ENCODE results near the gene PCID2.

Gene PCID2

DNA sequence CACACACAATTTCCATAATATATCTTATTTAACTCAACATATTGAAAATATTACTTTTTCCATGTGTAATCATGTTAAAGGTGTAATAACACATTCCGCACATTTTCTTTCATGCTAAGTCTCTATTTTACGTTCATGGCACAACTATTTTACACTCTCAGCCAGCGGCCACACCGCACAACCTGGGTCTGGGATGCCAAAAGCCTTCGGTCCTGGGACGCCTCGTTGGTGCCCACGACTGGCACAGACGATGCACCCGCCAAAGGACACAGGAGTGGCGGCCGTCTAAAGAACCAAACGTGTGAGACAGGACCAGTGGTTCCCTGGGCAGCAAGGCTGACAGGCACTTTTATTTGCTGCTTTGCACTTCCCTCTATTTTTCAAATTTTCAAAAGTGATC, 60.1 kb downstream of the PCID2 start:
- no peak overlapping the region for H3K4me3 ChIP-seq (ENCODE audit: low read length)
- H3K27me3 ChIP-seq (ENCODE audit: low read depth, low read length), result peaks cover 8% of the 10 kb centered on the region; the same call in 1 of the 2 replicates
- no peak overlapping the region for H3K4me2 ChIP-seq (ENCODE audit: low read length)
- no peaks in the 10 kb centered on the region for H3K36me3 ChIP-seq (replicated peaks; ENCODE audit: low read depth, low read length)
- H3K4me1 ChIP-seq (ENCODE audit: low read length), result peaks cover 1% of the 10 kb centered on the region
- no peaks in the 10 kb centered on the region; the same call in 1 of the 2 replicates for H3K9me3 ChIP-seq (ENCODE audit: insufficient read depth, low read length)
- no peak overlapping the region for H3K9ac ChIP-seq (ENCODE audit: low read length)
- no peaks in the 10 kb centered on the region for H4K20me1 ChIP-seq (ENCODE audit: insufficient read depth, low read length)
- no peak overlapping the region for H2AFZ ChIP-seq (ENCODE audit: low read depth, low read length)
- no peak for TF ChIP-seq CTCF (IDR thresholded peaks at IDR 0.05; ENCODE audit: low read depth, low read length)
- no peak for TF ChIP-seq EZH2phosphoT487 (IDR thresholded peaks at IDR 0.05; ENCODE audit: low read depth)
- no peaks in the 10 kb centered on the region for H3K79me2 ChIP-seq (ENCODE audit: low read length)
- no peak overlapping the region for H3K27ac ChIP-seq (ENCODE audit: low read length)

DNA sequence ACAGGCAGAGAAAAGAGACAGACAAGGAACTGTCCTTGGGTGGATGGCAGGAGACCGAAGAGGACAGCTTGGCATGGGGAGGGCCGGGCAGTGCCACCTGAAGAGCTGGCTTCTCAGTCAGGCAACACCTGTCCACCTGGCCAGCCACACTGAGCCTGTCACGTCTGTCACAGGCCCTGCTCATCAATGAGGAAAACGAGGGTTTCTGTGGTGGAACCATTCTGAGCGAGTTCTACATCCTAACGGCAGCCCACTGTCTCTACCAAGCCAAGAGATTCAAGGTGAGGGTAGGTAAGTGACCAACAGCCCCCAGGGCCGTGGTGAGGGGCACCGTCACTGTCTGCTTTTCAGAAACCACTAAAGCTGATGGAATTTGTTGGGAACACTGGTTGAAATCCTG, 61.3 kb downstream of the PCID2 start:
- Histone ChIP-seq H3K4me1 (ENCODE audit: low read length) (no peaks in the 10 kb centered on the region), H3K9me3 (ENCODE audit: insufficient read depth, low read length) (no peaks in the 10 kb centered on the region; the same call in 1 of the 2 replicates), H3K9ac (ENCODE audit: low read length) (no peak overlapping the region), H3K27ac (ENCODE audit: low read length) (no peak overlapping the region), H2AFZ (ENCODE audit: low read depth, low read length) (no peak overlapping the region), H3K4me2 (ENCODE audit: low read length) (no peak overlapping the region), H4K20me1 (ENCODE audit: insufficient read depth, low read length) (no peaks in the 10 kb centered on the region), H3K4me3 (ENCODE audit: low read length) (no peak overlapping the region), H3K36me3 (replicated peaks; ENCODE audit: low read depth, low read length) (no peaks in the 10 kb centered on the region), H3K27me3 (ENCODE audit: low read depth, low read length) (peaks cover 8% of the 10 kb centered on the region; the same call in 1 of the 2 replicates), H3K79me2 (ENCODE audit: low read length) (no peaks in the 10 kb centered on the region)
- TF ChIP-seq EZH2phosphoT487 (IDR thresholded peaks at IDR 0.05; ENCODE audit: low read depth), result no peak

- Histone ChIP-seq H3K79me2 (ENCODE audit: low read length) (no peaks in the 10 kb centered on the region), H3K4me2 (ENCODE audit: low read length) (no peak overlapping the region), H3K4me3 (ENCODE audit: low read length) (no peak overlapping the region), H3K27me3 (ENCODE audit: low read depth, low read length) (peaks cover 8% of the 10 kb centered on the region; the same call in 1 of the 2 replicates), H3K4me1 (ENCODE audit: low read length) (no peaks in the 10 kb centered on the region), H3K9me3 (ENCODE audit: insufficient read depth, low read length) (no peaks in the 10 kb centered on the region; the same call in 1 of the 2 replicates), H3K36me3 (replicated peaks; ENCODE audit: low read depth, low read length) (no peaks in the 10 kb centered on the region), H4K20me1 (ENCODE audit: insufficient read depth, low read length) (no peaks in the 10 kb centered on the region), H2AFZ (ENCODE audit: low read depth, low read length) (no peak overlapping the region), H3K27ac (ENCODE audit: low read length) (no peak overlapping the region), H3K9ac (ENCODE audit: low read length) (no peak overlapping the region)
- TF ChIP-seq EZH2phosphoT487 (IDR thresholded peaks at IDR 0.05; ENCODE audit: low read depth) (no peak), CTCF (IDR thresholded peaks at IDR 0.05; ENCODE audit: low read depth, low read length) (no peak)
These were observed 61.7 kb downstream of the PCID2 start for GRCh38 chr13:113146750-113147149.

DNA sequence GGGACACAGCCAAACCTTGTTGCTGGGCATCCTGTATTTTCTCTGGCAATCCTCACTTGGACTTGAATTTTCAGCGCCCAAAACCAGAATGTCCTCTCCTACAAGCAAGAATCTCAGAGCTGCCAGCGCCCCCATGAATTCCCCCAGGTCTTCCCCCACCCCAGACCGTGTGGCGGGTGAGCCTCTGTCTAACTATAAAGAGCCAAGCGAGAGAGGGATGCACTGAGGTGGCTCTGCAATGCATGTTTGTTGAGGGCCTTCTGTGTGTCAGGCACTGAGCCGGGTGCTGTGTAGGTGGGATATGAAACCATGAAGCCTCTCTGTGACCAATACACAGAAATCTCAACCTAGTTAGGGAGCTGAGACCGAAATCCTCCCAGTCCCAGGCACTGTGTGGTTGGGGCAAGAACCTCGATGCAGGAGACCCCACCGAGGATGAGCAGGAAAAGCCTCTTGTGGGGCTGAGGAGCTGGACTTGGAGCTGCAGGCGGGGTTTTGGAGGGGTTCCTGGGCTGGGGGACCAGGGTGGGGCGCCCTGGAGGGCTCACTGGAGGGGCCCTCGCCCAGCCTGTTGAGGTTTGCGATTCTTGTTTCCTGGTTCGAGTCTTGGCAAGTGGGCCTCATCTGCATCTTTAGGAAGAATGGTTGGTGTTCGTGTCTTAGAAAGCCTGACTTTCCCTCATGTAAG, 62.4 kb downstream of the PCID2 start:
- no peak overlapping the region for H3K4me2 ChIP-seq (ENCODE audit: low read length)
- no peaks in the 10 kb centered on the region; the same call in 1 of the 2 replicates for H3K9me3 ChIP-seq (ENCODE audit: insufficient read depth, low read length)
- no peaks in the 10 kb centered on the region for H4K20me1 ChIP-seq (ENCODE audit: insufficient read depth, low read length)
- no peak overlapping the region for H3K9ac ChIP-seq (ENCODE audit: low read length)
- TF ChIP-seq EZH2phosphoT487 (IDR thresholded peaks at IDR 0.05; ENCODE audit: low read depth), result no peak
- no peak for TF ChIP-seq CTCF (IDR thresholded peaks at IDR 0.05; ENCODE audit: low read depth, low read length)
- H3K4me1 ChIP-seq (ENCODE audit: low read length), result no peaks in the 10 kb centered on the region
- no peak overlapping the region for H3K27ac ChIP-seq (ENCODE audit: low read length)
- no peak overlapping the region for H3K4me3 ChIP-seq (ENCODE audit: low read length)
- H2AFZ ChIP-seq (ENCODE audit: low read depth, low read length), result no peak overlapping the region
- no peaks in the 10 kb centered on the region for H3K36me3 ChIP-seq (replicated peaks; ENCODE audit: low read depth, low read length)
- H3K79me2 ChIP-seq (ENCODE audit: low read length), result no peaks in the 10 kb centered on the region
- peaks cover 8% of the 10 kb centered on the region; the same call in 1 of the 2 replicates for H3K27me3 ChIP-seq (ENCODE audit: low read depth, low read length)
